Mucosa of stomach (tissue), 1 donor: Measurements from ENCODE around the gene GCNT2.
"Not testable (repeated sequence)": the region's sequence is repeated elsewhere in the genome, so short reads cannot be mapped to it uniquely, and the experiment has no call there.

Experiments
- H3K27me3 ChIP-seq: one replicate; pipeline ENCODE4 v1.7.0; 2013; ENCODE audit warnings: mild to moderate bottlenecking, low read length; ENCODE audit not compliant: control insufficient read depth, insufficient read depth
- H3K36me3 ChIP-seq: one replicate; pipeline ENCODE4 v1.7.0; 2013; ENCODE audit warnings: low read length; ENCODE audit not compliant: control insufficient read depth, insufficient read depth
- H3K4me1 ChIP-seq: one replicate; pipeline ENCODE4 v1.7.0; 2013; ENCODE audit warnings: mild to moderate bottlenecking, low read length; ENCODE audit not compliant: control insufficient read depth, insufficient read depth
- H3K4me3 ChIP-seq: one replicate; pipeline ENCODE4 v1.7.0; 2013; ENCODE audit warnings: low read length
- H3K9ac ChIP-seq: one replicate; pipeline ENCODE4 v1.7.0; 2013; ENCODE audit warnings: mild to moderate bottlenecking, low read length, moderate library complexity
- H3K9me3 ChIP-seq: one replicate; pipeline ENCODE4 v1.7.0; 2013; ENCODE audit warnings: mild to moderate bottlenecking, low read length, moderate library complexity; ENCODE audit not compliant: control insufficient read depth
- donor health status: Pancreatic carcinoma.

Gene GCNT2

DNA sequence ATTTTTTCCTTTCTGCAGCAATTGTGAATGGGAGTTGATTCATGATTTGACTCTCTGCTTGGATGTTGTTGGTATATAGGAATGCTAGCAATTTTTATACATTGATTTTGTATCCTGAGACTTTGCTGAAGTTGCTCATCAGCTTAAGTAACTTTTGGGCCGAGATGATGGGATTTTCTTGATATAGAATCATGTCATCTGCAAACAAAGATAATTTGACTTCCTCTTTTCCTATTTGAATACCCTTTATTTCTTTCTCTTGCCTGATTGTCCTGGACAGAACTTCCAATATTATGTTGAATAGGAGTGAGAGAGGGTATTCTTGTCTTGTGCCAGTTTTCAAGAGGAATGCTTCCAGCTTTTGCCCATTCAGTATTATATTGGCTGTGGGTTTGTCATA lies 144.4 kb downstream of the GCNT2 start:
- H3K4me1 ChIP-seq, H3K4me3 ChIP-seq, H3K9me3 ChIP-seq, H3K27me3 ChIP-seq, H3K9ac ChIP-seq, H3K36me3 ChIP-seq: not testable (repeated sequence)

DNA sequence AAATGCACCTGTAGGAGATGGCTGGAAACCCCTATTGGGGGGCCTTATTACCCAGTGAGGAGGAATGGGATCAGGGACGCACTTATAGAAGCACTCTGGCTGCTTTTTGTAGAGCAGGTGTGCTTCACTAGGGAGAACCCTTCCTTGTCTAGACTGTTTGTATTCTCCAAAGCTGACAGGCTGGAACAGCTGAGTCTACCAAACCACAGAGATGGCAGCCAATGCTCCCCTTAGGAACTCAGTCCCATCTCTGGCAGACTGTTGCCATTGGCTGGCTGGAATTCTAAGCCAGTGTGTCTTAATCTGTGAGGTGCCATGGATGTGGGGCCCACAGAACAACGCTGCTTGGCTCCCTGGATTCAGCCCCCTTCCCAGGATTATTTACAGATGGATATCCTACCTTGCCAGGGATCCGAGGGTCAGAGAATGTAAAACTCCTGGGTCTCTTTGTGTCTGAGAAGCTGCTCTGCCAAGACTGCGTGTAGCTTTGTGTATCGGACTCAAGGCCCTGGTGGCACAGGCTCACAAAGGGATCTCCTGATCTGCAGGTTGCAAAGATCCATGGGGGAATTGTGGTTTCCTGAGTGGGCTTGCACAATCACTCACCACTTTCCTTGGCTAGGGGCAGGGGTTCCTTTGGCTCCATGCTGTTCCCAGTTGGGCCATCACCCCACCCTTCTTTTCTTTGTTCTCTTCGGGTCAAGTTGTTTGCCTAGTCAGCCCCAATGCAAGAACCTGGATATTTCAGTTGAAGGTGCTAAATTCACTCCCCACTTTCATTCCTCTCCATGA lies 147.2 kb downstream of the GCNT2 start:
- H3K9ac ChIP-seq = no peak overlapping the region
- H3K4me1 ChIP-seq = no peaks in the 10 kb centered on the region
- H3K36me3 ChIP-seq = no peaks in the 10 kb centered on the region
- no peak overlapping the region for H3K4me3 ChIP-seq
- H3K9me3 ChIP-seq = no peaks in the 10 kb centered on the region
- H3K27me3 ChIP-seq = no peaks in the 10 kb centered on the region

GRCh38 chr6:10676403-10676802 lies 155.3 kb downstream of the GCNT2 start:
- Histone ChIP-seq H3K36me3 (no peaks in the 10 kb centered on the region), H3K9me3 (no peaks in the 10 kb centered on the region), H3K4me3 (no peak overlapping the region), H3K27me3 (no peaks in the 10 kb centered on the region), H3K9ac (no peak overlapping the region), H3K4me1 (no peaks in the 10 kb centered on the region)

DNA sequence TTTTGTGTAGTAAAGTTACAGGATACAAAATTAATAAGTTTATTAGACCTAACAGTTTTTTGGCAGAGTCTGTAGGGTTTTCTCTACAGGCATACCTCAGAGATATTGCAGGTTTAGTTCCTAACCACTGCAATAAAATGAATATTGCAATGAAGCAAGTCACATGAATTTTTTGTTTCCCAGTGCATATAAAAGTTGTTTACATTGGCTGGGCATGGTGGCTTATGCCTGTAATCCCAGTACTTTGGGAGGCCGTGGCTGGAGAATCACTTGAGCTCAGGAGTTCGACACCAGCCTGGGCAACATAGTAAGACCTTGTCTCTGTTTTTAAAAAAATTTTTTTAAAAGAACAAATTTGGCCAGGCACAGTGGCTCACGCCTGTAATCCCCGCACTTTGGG lies 157.3 kb downstream of the GCNT2 start:
- Histone ChIP-seq H3K9me3 (no peaks in the 10 kb centered on the region), H3K36me3 (no peaks in the 10 kb centered on the region), H3K4me1 (no peaks in the 10 kb centered on the region), H3K9ac (no peak overlapping the region), H3K27me3 (no peaks in the 10 kb centered on the region), H3K4me3 (no peak overlapping the region)
